GM21723 (cell line): ENCODE data around the gene FAR1.

ENCODE experiments used
- ATAC-seq: cut with Tn5 transposase; IDR thresholded peaks from one replicate; pipeline ENCODE4 v1.9.1; 2021; ENCODE audit warnings: mild to moderate bottlenecking, moderate library complexity; ENCODE audit not compliant: unreplicated experiment

FAR1 gene

DNA sequence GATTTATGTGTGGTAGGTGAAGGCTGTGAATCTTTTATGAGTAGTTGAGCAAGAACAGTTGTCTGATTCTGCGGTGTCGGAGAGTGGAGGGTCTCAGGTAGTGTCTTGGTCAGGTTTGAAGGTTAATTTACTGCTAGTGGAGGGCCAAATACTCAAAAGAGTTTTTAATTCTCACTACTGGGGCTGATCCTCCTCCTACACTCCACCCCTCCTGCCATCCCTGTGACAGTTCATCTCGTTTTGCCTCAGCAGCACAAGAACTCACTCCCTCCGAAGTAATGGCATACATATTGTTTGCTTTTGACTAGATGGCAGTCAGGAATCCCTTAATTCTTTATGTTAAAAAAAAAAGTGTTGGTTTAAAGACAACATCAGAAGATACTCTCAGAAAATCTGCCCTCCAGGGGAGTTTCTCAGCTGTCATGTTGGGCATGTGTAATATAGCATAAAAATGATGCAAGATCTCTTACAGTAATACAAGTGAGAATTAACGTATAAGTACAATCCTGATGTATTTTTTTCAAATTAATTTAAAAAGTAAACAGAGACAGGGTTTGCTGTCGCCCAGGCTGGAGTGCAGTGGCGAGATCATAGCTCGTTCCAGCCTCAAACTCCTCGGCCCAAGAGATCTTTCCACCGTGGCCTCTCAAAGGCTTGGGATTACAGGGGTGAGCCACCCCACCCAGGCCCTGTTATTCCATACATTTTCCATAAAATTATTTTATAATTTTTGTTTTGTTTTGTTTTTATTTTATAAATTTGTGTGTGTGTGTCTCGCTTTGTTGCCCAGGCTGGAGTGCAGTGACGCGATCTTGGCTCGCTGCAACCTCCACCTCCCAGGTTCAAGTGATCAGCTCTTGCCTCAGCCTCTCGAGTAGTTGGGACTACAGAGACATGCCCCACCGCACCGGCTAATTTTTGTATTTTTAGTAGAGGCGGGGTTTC, 1.3 kb downstream of the FAR1 start:
- no peak for ATAC-seq

DNA sequence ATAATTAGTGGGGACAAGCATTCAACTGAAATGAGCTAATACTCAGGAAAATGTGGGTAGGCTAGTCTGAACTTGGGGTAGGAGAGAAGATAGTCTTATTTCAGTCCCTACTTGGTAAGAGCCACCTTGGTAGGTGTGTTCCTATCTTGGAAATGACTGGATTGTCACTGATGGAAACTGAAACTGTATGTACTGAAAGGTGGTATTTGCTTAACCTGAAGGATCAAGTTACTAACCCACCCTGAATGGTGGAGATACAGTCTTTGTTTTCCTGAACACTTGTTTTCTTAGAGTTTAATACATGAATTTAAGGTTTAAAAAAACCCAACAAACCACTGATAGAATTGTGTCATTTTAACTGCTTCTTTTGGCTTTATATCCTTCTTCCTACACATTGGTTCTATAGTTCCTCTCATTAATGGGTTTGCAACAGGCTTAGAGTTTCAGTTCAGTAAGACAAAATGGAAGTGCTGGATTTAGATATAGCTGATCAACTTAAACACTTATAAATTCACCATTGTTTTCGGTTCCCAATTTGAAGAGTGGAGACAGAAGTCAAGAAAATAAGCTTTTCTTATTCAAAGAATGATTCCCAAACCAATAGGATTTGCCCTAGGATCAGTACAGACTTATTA, 4.2 kb downstream of the FAR1 start:
- ATAC-seq, result no peak

DNA sequence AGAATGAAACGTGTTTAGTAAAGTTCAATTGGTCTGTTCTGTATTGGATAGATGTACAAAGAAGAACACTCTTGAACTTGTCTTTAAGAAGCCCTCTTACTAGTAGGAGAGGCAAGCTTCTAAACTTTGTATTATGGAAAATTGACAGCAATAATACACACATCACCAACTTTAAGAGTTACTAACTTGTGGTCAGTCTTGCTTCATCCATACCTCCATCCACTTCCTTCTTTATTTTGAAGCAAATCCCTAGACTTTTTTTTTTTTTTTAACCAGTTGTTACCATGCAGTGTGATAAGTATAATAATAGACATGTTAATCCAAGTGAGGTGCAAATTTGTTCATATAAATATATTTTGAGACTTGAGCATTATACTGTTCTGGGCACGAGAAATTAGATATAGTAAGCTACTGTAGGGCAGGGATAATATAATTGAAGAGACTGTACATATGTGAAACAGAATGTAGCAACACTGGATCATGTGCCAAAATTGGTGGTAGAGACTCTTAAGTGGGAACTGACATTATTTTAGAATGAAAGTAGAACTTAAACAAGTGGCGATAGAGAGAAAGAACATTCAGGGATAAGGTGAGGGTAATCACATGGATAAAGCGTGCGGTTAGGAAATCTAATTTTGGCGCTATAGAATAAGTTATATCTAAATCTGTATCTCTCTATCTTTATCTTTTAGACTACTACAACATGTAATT, 6.5 kb downstream of the FAR1 start:
- no peak for ATAC-seq

DNA sequence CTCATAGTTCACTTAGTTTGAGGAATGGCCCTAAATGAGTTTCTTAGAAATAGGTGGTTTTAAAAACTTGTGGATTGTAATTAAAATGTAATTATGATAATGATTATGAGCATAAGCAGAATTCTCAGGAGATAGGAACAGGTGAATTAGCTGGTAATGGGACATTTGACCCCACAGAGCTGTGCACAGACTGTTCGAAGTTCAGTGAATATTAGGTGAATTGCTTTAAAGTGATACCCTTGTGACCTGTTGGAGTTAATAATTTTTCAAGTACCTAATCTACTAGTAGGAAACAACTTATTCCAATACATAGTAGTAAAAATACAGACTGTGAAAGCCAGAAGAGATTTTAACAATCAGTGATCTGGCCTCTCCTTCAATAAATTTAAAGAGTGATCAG, 8.1 kb downstream of the FAR1 start:
- no peak for ATAC-seq

DNA sequence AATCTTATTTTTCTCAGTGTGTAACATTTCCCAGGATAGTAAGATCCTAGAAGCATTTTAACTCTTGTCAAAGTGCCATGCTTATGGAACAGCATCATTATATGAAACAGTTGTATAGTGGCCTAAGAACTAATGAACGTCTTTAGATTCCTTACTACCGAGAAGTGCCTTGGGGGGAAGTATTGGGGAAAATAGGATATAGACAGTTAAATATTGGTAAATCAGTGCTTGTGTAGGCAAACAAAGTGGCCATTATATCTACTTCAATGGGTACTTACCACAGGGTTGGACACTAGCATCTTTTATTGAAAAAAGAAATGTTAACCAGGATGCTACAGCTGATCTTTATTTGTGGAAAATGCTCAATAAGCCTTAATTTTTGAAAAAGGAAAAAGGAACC, 11.3 kb downstream of the FAR1 start:
- ATAC-seq, result no peak

DNA sequence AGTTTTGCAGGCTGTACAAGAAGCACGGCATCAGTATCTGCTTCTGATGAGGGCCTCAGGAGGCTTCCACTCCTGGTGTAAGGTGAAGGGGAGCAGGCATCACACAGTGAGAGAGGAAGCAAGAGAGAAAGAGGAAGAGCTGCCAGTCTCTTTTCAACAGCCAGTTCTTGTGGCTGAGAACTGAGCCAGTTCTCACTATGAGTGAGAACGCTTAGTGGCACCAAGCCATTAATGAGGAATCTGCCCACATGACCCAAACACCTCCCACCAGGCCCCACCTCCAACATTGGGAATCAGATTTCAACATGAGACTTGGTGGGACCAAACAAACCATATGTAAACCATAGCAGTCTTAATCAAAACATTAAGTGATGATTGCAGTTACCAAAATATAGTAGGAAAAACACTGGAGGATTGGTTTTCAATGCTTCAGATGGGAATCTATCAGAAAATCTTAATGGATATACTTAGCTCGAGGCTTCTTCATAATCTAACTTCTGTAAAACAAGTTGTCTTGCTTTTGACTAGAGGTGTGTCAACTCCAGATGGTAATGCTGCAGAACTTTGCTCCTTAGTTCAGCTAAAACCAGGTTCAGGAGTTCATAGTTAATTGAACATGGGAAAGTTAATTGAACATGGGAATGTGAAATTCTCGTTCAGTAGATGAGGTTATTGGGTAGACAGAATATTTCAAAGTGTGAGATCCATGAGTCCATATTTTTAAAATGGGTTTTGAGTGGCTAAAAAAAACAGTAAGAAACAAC, 12.2 kb downstream of the FAR1 start:
- peak; percentile 86 for ATAC-seq

DNA sequence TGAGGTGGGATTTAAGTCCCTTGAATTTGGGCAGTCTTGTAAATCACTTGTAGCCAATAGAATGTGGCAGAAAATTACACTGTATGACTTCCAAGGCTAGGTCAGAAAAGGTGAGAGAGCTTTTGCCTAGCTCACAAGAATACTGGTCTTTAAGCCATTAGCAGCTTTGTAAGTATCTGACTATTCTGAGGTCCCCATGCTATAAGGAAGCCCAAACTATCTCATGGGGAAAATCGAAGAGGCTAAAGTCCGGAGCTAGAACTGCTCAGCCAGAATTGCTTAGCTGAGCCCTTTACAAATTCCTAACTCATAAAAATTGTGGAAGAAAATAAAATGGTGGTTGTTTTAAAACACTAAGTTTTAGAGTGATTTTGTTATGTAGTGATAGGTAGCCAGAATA, 13.0 kb downstream of the FAR1 start:
- ATAC-seq, result no peak

DNA sequence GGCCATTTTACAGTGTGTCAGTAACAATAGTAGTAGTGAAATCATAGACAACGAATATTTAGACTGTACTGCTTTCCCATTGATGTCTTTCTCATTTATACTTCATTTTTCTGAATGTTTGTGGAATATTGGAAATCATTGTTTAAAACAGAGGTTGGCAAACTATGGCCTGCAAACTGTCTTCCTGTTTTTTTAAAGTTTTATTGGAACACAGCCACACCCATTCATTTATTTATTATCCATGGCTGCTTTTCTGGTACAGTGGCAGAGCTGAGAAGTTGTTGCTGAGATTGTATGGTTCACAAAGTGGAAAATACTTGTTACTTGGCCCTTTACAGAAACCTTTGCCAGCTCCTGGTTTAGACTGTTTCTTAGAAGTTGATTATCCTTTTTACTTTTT, 13.7 kb downstream of the FAR1 start:
- no peak for ATAC-seq

DNA sequence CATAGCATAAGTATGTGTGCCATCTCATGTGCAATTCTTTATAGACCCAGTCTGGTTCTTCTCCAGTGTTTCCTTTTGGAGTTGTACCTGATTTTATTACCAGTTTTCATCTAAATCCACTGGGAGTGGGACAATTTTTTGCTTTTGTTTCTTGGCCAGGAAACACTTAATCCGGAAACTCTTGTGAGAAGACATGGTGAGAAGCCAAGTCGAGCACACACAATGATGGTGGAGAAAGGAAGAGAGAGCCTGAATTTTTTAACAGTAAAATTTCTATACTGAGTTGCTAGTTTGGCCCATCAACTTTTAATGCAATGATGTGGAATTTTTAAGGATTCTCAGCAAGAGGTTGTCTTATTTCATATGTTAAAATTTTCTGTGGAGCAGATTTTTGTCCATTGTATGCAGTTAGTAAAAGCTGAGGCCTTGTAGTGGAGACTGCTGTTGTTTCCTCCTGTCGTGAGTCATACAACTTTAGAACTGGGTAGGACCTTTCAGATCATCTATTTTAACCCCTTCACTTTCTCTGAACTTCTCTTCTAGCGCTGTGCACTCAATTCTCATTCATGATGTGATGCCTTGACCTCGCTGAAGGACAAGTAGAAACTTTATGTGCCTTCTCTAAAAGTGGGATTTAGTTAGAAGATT, 17.1 kb downstream of the FAR1 start:
- no peak for ATAC-seq

DNA sequence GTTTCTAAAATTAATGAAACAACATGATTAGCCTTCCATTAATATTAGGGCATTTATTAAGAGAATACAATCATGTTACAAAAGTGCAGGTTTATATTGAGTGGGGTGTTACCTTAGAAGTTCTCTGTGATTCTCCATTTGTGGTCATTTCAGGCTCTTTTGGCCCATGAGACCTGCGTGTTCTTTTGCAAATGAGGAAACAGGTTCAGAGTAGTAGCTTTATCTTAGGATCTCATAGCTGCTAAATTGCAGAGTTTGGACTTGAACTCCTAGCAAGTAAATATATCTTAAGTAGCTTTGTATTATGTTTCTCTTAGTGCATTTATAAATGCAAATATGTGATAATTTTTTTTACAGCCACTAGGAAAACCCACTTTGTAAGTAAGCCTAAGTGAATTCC, 18.3 kb downstream of the FAR1 start:
- no peak for ATAC-seq

DNA sequence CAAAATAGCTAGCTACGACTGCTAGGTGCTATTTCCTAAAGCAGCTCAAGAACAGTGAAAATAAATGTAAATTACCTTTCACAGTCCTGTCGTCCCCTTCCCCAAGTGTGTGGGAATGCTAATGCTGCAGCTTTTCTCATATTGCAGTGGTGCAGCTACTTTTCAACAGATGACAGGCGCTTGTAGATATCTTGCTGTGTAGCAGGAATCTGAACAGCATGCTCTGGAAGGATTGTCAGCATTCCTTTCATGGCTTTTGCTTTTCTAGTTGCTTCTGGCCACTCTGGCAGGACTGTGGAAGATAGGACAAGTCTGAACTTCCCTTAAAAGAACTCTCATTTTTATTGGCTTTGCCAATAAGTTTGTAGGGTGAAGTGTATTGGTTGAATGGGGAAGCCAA, 18.8 kb downstream of the FAR1 start:
- no peak for ATAC-seq

DNA sequence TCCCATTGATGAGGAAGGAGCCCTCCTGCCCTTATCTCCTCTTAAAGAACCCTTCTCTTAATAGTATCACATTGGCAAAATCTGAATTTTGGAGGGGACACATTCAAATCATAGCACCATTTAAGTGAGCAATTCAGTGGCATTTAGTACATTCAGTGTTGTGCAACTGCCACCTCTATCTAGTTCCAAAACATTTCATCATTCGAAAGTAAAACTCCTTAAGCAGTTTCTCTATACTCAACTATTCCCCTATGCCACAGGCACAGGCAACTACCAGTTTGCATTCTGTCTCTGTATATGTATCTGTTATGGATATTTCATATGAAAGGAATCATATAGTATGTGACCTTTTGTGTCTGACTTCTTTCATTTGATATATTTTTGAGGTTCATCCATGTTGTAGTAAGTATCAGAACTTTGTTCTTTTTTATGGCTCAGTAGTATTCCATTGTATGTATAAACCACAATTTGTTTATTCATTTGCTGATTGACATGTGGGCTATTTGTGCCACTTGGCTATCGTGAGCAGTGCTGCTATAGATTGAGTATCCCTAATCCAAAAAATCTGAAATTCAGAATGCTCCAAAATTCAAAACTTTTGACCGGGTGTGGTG, 22.9 kb downstream of the FAR1 start:
- no peak for ATAC-seq

DNA sequence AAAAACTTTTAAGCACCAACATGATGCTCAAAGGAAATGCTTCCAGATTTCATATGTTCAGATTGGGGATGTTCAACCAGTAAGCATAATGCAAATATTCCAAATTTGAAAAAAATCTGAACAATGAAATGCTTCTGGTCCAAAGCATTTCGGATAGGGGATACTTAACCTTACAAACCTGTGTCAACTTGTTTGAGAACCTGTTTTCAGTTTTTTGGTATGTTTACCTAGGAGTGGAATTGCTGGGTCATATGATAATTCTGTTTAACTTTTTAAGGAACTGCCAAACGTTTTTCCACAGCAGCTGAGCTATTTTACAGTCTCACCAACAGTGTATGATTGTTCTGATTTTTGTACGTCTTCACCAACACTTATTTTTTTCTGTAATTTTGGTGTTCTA, 23.7 kb downstream of the FAR1 start:
- no peak for ATAC-seq

DNA sequence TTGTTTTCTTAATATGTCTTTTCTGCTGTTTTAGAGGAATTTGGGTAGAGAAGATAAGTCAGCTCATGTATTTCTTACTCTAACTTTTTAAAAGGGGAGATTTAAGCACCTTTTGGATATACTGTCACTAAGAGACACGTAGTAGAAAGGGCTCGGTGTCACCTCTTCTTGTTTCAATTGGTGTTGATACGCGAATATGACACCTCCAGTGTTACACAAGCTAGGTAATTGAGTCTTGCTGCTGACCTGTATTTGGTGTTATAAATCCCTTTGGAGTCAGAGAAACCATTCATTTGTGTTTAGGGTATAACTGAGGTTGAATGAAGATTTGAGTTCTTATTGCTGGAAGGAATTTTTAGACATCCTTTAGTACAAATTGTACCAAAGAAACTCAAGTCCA, 25.6 kb downstream of the FAR1 start:
- no peak for ATAC-seq

DNA sequence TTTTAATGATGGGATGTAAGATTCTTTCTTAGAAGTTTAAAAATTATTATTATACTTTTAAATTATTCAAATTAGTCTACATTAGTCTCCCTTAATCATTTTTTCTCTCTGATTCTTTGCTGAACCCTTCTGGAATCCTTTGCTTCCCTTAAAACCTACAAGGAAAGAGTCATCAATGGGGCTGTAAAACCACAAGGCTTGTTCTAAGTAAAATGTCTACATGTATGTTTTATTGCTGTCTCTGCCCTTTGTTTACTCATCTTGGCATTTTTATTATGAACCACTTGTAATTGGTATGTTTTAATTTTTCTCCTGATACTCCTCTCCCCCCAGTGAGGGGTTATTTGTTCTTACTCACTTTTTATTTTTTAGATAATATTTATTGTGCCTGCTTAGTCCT, 27.4 kb downstream of the FAR1 start:
- ATAC-seq, result no peak

DNA sequence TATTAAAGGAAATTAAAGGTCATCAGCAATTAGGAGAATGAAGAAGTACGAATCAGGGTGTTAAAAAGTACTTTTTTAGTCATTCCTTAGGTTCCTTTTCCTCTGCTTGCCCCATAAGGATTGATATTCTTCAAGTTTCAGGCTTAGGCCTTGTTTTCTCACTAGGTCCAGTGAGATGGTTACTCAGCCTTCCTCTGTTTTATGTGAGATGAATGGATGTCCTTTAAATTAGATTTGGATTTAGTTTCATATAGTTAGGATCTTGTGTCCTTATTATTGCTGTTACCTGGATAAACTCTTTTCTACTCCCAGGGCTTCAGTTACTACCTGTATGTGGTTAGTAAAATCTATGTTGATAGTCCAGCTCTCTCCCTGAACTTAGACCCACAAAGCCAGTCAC, 29.2 kb downstream of the FAR1 start:
- ATAC-seq, result no peak

DNA sequence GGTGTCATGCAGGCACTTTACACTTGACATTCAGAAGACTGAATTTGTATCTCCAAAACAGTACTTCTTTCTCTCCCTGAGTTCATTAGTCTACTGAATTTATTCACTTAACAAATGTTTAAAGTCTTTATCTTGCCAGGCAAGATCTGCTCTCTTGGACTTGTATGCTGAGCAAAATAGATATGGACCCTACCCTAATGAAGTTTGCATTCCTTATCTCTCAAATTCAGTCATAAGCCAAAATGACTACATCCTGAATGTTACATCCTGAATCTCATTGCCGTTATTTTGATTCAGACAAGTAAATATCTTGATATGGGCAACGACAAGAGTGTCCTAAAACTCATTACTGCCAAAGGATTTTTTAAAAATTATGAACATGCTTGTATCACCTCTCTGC, 29.7 kb downstream of the FAR1 start:
- no peak for ATAC-seq

DNA sequence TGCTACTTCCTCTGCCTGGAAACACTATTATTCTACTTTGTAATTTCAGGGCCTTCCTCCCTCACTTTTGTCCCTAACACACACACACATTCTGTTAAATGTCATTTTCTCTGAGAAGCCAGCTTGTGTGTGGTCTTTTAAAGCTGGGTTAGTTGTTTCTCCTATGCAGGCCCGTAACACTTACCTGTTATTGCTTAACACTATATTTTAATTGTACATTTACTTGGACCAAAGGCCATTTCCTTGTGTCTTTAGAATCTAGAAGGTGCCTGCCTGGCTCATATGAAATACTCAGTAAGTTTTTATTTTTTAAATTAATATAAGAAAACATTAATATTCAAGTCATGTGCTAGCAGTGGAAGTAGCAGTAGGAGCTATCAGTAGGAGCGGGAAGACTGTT, 30.6 kb downstream of the FAR1 start:
- no peak for ATAC-seq

DNA sequence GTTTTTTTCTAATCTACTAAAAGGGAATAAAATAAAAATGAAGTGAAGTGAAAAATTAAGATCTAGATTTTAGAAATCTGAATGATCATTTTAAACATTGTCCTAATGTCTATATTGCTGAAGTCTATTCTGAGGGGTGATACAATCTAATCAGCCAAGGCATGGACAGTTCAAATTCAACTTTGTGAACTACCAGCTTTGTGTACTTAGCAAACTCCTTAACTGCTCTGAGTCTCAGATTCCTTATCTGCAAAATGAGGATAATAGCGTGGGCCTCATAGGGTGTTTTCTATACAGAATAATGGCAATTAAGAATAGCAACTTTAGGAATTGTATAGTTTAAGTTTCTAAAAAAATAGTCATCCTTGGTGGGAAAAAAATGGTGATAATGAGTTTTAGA, 31.4 kb downstream of the FAR1 start:
- no peak for ATAC-seq

DNA sequence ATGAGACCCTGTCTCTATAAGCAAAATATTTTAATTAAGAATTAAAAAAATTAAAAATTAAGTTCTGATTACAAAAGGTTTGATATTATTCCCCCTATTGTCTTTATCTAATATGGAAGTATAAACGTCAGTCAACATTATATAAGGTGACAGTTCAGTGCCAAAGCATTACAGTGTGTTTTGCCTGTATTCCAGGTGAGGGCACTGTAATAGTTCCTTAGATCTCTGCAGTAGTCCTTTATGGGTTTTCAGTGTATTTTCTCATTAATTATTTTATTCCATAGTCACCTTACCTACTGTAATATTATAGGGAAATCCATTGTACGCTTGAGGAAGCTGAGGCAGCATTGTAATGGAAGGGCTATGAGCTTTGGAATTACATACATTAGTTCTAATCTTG, 33.0 kb downstream of the FAR1 start:
- ATAC-seq, result no peak
